Right lobe of liver (tissue), 6 donors: ENCODE data around the gene MICA. TPM values are rescaled to one million over a fixed set of nuclear protein-coding genes. Genes with fewer than 3 reads are reported as not detected.
"Not testable (repeated sequence)": the region's sequence is repeated elsewhere in the genome, so short reads cannot be mapped to it uniquely, and the experiment has no call there.

ENCODE experiments used
- ATAC-seq, 4 donors: fragments of 200-7000 bp; cut with Tn5 transposase; one replicate each; pipeline ENCODE4 v1.9.1; 2020; ENCODE audit warnings: mild to moderate bottlenecking in 4 of 4, moderate library complexity in 4 of 4
- DNase-seq, 3 donors: peaks; one replicate each; pipeline ENCODE4 v3.0.0-alpha.2; 2020
- H3K27ac ChIP-seq, 3 donors: fragments of 200-600 bp; one replicate each; pipeline ENCODE4 v1.8.0; 2022
- H3K27me3 ChIP-seq, 2 donors: fragments of 200-600 bp; one replicate each; pipeline ENCODE4 v1.8.0; 2022
- H3K36me3 ChIP-seq, 4 donors: fragments of 200-600 bp; sonication (generic) in 1 of 4; one replicate each; pipeline versions ENCODE4 v1.5.1 to v1.8.0; 2017 to 2022; ENCODE audit warnings: control low read depth in 1 of 4
- H3K4me1 ChIP-seq, 4 donors: fragments of 200-600 bp; sonication (generic) in 1 of 4; one replicate each; pipeline versions ENCODE4 v1.5.1 to v1.8.0; 2017 to 2022; ENCODE audit warnings: control low read depth in 1 of 4
- H3K4me3 ChIP-seq, 3 donors: fragments of 200-600 bp; one replicate each; pipeline ENCODE4 v1.8.0; 2022
- H3K9me3 ChIP-seq, 4 donors: fragments of 200-600 bp; sonication (generic) in 1 of 4; one replicate each; pipeline versions ENCODE4 v1.5.1 to v1.8.0; 2017 to 2022; ENCODE audit warnings: control low read depth in 1 of 4
- CTCF ChIP-seq, 4 donors: fragments of 200-600 bp in 3 of 4; fragments of 450-650 bp in 1 of 4; IDR thresholded peaks; one replicate each; pipeline versions ENCODE4 v1.5.1 to v1.8.0; 2016 to 2022; ENCODE audit warnings: antibody characterized with exemption in 4 of 4, mild to moderate bottlenecking in 2 of 4
- POLR2A ChIP-seq: fragments of 450-650 bp; IDR thresholded peaks from one replicate; pipeline ENCODE4 v1.6.1; 2017; ENCODE audit warnings: antibody characterized with exemption, mild to moderate bottlenecking
- WGBS: methylation state at CpG from one replicate; pipeline ENCODE4 v1.1.6; 2018; ENCODE audit warnings: low coverage, low lambda C conversion rate; ENCODE audit not compliant: insufficient coverage; ENCODE audit errors: missing lambda C conversion rate; 5-methylcytosine and 5-hydroxymethylcytosine counted together
- intact Hi-C, 2 donors: fragments of 100-400 bp; cut with DNase I; formaldehyde crosslinking; loops; one replicate each; pipeline versions ENCODE4 v1.11.2 to v1.14.1; 2022
- total RNA-seq, 6 experiments: library from RNA; depleted of rRNA in 2 of 6; stranded (reverse); fragments of >200 nt in 2 of 6; fragmentation: NEBNext Ultra II Directional in 3 of 6; extraction: Animal tissue kit (Norgen Biotek cat#: 25700) in 3 of 6; gene quantifications; one replicate each; pipeline versions ENCODE4 v1.1.0 to v1.2.4, GENCODE V29; 2016 to 2023
- donor health status: DM: no; HTN: yes; CAD: no.
- donor health status: DM: no; HTN: no; CAD: no.
- donor health status: DM: no; HTN: no; CAD: no.
- donor health status: DM: no; HTN: yes; CAD: no.
- donor health status: DM: no; HTN: yes; CAD: no.

MICA gene
- total RNA-seq, 6 experiments from 2014 or later = 2.5 to 10.9 (median 6.1) TPM

- intact Hi-C loops = loop anchor here in 1 of 2 donors (10.0 kb wide), 1 partner anchor 51 kb away; no protein-coding TSS in a partner anchor
- DNase-seq = peak in 1 of 3 donors; percentile 31
- no peak for TF ChIP-seq CTCF (IDR thresholded peaks at IDR 0.05)
- TF ChIP-seq POLR2A = no peak
Observed at GRCh38 chr6:31393932-31394331, 9.5 kb upstream of the MICA start.

GRCh38 chr6:31394381-31394780 is 9.0 kb upstream of the MICA start:
- H3K4me1 ChIP-seq = peaks cover 0 to 14% (median 0%) of the 10 kb centered on the region in 4 donors
- H3K36me3 ChIP-seq = no peaks in the 10 kb centered on the region
- no peaks in the 10 kb centered on the region for H3K9me3 ChIP-seq
- H3K27me3 ChIP-seq = no peaks in the 10 kb centered on the region
- ATAC-seq (no peak), DNase-seq (no peak)
- TF ChIP-seq CTCF (IDR thresholded peaks at IDR 0.05) (no peak), POLR2A (no peak)
- 72% methylated on average over 2 of the region's 4 CpGs for WGBS
- H3K27ac ChIP-seq = no peak overlapping the region
- intact Hi-C loops = loop anchor here in 1 of 2 donors (10.0 kb wide), 1 partner anchor 50 kb away; no protein-coding TSS in a partner anchor
- H3K4me3 ChIP-seq = no peak overlapping the region

More at GRCh38 chr6:31393932-31394331, 9.5 kb upstream of the MICA start:
- 55% methylated on average over 4 of the region's 5 CpGs for WGBS
- Histone ChIP-seq H3K36me3 (no peaks in the 10 kb centered on the region), H3K27ac (no peak overlapping the region), H3K27me3 (no peaks in the 10 kb centered on the region), H3K9me3 (no peaks in the 10 kb centered on the region), H3K4me3 (no peak overlapping the region), H3K4me1 (peaks cover 0 to 11% (median 0%) of the 10 kb centered on the region in 4 donors)
- ATAC-seq = no peak

- Histone ChIP-seq H3K36me3 (no peaks in the 10 kb centered on the region), H3K4me3 (no peak overlapping the region), H3K4me1 (peaks cover 0 to 14% (median 0%) of the 10 kb centered on the region in 4 donors), H3K27me3 (no peaks in the 10 kb centered on the region), H3K27ac (no peak overlapping the region), H3K9me3 (no peaks in the 10 kb centered on the region)
- DNase-seq (no peak), ATAC-seq (no peak)
- intact Hi-C loops = loop anchor here (5.0 to 10.0 kb wide), 2 partner anchors 46 to 49 kb away; no protein-coding TSS in a partner anchor
- WGBS = 20% methylated on average over 1 of the region's 7 CpGs
- TF ChIP-seq CTCF (IDR thresholded peaks at IDR 0.05) (no peak), POLR2A (no peak)
Observed at GRCh38 chr6:31395832-31396231, 7.6 kb upstream of the MICA start.

- no peaks in the 10 kb centered on the region for H3K36me3 ChIP-seq
- no peaks in the 10 kb centered on the region for H3K27me3 ChIP-seq
- DNase-seq (peak; percentile 73 to 84 (median 77)), ATAC-seq (peak; percentile 51 to 73 (median 63))
- WGBS = 26% methylated on average over 8 of the region's 11 CpGs
- no peaks in the 10 kb centered on the region for H3K9me3 ChIP-seq
- no peak overlapping the region for H3K4me3 ChIP-seq
- TF ChIP-seq POLR2A (no peak), CTCF (IDR thresholded peaks at IDR 0.05) (peak; percentile 73 to 97 (median 94))
- intact Hi-C loops = loop anchor here (5.0 to 10.0 kb wide), 2 partner anchors 46 to 48 kb away; no protein-coding TSS in a partner anchor
- H3K4me1 ChIP-seq = peaks cover 0 to 20% (median 4%) of the 10 kb centered on the region in 4 donors
- no peak overlapping the region for H3K27ac ChIP-seq
Observed at GRCh38 chr6:31396422-31397152, 6.8 kb upstream of the MICA start.

- not testable (repeated sequence) for H3K4me3 ChIP-seq, H3K27ac ChIP-seq, DNase-seq, ATAC-seq, H3K36me3 ChIP-seq, H3K27me3 ChIP-seq, H3K9me3 ChIP-seq
- 10% methylated on average over 8 of the region's 8 CpGs for WGBS
- H3K4me1 ChIP-seq = peaks cover 0 to 26% (median 6%) of the 10 kb centered on the region in 4 donors
- intact Hi-C loops = loop anchor here (5.0 to 10.0 kb wide), 2 partner anchors 45 to 48 kb away; no protein-coding TSS in a partner anchor
Observed at GRCh38 chr6:31397153-31397499, 6.3 kb upstream of the MICA start.
